ENCODE results near the gene ANKRD13D.

- TF ChIP-seq CTCF (IDR thresholded peaks at IDR 0.05; ENCODE audit: low read length) (no peak), EZH2 (IDR thresholded peaks at IDR 0.05; ENCODE audit: borderline replicate concordance, low read length) (no peak)
Observed at GRCh38 chr11:67281552-67282150, 7.5 kb upstream of the ANKRD13D start.
